NCI-H2107 treated with DMSO at 0.1 percent for 48 hours (cell line): ENCODE results near the gene IFI27L2.
A peak's percentile ranks its signal among the peaks of the same experiment; 100 is the strongest.
"Not testable (repeated sequence)": the region's sequence is repeated elsewhere in the genome, so short reads cannot be mapped to it uniquely, and the experiment has no call there.

ENCODE experiments used
- DNase-seq: peaks from one replicate; lab custom pipeline; 2025; ENCODE audit not compliant: unreplicated experiment; lab: John Stamatoyannopoulos, UW

Gene IFI27L2, protein sequence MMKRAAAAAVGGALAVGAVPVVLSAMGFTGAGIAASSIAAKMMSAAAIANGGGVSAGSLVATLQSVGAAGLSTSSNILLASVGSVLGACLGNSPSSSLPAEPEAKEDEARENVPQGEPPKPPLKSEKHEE

DNA sequence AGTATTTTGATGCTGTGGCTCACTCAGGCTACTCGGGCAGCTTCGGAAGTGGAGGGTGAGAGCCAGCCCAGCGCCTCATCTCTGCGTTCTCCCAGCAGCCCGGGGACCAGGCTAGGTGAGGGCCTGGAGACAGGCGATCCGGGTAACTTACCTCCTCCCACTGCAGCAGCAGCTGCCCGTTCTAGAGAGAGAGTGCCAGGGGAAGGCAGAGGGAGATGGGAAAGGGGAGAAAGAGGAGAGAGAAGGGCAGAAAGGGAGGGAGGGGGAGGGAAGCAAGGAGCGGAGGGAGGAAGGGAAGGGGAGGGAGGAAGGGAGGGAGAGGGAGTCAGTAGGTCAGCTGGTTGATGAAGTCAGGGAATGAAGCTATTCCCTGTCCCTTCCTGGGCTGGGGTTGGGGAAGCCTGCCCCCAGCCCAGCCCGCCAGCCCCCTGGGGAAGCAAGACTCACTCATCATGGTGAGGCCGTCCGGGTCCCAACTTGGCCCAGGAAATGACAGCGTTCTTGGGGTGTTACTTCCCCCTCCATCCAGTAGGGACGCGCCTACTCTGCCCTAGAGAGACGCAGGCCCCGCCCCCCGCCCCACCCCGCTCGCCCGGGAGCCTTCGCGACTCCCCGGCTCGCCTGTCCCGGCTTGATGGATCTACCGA, at the start of gene IFI27L2:
TSS of gene IFI27L2 (minus strand) at position 494 of the 647 bp plus-strand sequence. CDS start at position 454, 40 bp downstream.
- peak; percentile 39 for DNase-seq

DNA sequence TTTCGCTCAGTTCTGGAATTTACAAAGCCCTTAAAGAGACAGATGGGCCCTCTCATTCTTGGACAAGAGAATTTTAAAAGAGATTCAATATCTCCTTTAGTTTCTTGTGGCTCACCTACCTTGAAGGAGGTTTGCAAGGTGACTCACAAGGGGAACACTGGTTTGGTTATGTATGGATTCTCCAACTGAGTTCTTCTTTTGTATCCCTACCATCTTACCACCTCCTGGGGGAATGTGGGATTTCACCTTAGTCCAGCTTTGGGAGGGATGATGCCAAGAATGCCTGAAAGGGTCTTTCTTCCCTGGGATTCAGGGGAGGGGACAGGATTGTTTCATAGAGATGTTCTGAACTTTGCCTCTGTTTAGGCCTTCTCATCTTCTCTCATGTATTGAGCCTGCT, 48.4 kb upstream of the IFI27L2 start:
- no peak for DNase-seq

DNA sequence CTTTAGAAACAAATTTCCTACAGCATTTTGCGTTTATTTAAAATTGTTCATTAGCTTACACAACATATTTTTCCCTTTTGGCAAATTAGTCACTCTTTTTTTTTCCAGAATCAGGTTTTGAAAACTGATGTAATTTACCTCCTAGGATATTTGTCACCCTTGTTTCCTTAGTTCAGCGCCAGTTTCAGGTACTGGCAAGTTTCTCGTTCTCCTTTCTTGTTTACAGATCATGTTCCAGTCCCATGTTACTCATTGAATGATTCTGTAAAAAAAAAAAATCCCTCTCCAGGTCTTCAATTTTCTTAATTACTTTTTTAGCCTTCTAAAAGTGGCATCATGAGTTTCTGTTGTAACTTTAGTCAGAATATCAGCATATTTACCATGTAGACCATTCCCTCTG, 47.4 kb upstream of the IFI27L2 start:
- no peak for DNase-seq

DNA sequence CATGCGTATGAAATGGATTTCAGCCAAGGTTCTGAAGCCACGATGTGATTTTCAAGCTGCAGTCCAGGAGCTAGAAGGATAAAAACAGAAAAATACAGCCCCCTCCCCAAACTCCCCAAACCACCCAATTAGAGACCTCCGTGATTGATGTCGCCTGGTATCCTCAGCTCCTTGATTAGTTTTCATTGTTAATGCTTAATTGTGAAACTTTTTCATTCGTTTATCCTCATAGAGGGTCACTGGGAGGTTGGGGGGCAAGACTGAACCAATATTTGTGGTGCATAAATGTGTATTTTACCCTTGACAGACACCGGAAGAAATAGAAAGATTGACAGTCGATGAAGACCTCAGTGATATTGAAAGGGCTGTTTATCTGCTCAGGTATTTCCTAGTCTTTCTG, 46.3 kb upstream of the IFI27L2 start:
- no peak for DNase-seq

DNA sequence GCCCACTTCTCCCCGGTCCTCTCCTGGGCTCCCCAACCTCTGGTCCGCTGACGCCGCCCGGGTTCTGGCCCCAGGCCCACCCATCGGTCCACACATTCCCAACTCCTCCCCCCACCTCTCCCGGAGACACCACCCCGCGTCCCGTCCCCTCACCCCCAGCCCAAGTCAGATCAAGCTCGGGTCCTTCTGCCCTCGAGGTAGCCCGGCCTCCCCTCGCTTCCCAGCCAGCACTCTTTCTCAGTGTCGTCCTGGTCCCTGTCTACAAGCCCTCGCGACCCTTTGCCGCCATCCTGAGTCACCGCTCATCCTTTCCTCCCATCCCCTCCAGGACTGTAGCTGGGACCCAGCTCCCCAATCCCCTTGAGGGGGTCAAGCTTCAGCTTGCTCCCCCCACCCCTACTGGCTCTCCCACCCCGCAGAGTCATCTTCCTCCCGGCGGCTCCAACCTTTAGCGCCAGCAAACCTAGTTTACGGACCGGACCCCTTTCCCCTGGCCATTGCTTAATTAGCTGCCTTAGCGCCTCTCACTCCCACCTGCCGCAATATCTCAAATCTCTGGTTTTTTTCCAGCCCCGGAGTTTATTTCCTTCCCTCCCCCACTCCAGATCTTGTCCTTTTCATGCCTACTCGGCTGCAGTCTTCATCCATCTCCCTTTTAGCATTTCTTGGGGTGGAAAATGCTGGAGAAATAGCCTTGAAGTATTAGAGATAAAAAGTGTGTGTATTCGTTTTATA, 45.8 kb upstream of the IFI27L2 start:
- DNase-seq, result no peak

DNA sequence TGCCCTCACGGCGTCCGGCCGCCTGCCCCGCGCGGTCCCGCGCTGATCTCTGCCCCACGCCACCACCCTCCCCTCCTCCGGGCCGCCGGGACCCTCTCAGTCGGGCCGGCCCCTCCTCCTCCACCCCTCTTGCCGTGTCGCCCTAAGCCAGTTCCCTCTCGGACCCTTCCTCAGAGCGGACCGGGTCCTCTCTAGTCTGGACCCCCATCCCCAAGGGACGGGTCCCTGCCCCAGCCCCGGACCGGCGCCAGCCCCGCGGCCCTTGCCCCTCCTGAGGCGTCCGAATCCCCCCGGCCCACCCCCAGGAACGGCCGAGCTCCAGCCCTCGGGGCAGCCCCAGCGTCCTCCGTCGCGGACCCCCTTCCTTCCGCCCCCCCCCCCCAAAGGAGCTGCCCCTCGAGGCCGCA, 45.2 kb upstream of the IFI27L2 start:
- no peak for DNase-seq

DNA sequence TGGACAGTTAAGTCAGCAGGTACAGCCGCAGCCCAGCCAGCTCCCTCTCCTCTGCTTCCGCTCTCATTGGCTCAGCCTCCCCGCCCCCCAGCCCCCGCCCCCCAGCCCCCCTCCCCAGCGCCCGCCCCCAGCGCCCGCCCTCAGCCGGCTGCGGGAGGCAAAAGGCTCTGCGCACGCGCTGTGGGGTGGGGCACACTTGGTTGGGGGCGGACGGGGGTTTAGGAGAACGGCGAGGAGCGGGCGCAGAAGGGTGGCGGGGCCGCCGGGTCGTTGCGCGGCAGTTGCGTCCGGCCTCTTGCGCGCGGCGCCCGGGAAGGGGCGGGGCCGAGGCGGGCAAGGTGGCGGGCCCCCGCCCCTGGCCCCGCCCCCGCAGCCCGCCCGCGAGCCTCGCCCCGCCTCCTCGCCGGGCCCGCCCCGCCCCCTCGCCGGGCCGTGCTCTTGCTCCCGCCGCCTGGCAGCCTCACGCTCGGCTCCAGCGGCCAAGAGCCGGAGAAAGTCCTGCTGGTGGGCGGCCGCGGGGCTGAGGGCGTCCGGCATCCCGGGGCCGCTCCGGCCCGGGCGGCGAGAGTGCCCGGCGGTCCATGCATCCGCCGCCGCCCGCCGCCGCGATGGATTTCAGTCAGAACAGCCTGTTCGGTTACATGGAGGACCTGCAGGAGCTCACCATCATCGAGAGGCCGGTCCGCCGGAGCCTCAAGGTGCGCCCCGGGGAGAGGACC, 44.6 kb upstream of the IFI27L2 start, which contains the start of gene PPP4R4:
TSS of gene PPP4R4 (plus strand) at position 438 of the 719 bp plus-strand sequence. CDS start at position 582, 144 bp downstream.
- DNase-seq, result no peak

DNA sequence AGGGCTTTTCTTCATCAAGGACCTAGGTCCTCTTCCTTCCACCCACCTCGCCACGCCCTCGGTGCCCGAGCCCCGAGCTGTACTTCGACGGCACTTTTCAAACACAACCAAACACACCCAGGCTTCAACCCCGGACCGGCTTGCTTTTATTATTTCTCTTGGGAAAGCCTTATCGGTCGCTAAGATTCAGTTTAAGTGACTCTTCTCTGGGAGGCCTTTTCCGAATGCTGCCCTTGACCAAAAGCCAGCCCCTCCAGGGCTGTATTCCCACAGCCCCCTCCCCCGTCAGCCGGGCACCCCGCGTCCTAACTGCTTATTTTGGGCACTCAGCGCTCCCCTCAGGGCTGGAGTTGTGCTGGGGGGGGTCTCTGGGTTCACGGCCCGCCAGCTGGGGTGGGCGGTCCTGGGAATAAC, 44.1 kb upstream of the IFI27L2 start:
- no peak for DNase-seq

DNA sequence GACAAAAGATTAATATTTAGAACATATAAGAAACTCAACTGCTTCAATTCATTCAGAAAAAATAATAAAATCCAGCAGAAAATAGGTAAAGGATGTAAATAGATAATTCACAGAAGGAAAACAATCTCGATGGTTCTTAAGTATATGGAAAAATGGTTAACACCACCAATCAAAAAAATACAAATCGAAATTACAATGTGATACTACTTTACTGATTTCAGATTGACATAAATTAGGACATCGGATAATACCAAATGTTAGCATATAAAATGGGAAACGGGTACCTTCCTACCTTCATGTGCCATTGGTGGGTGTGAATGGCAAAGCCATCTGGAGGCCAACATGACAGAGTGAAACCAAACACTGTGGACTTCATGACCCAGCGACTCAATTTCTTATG, 43.1 kb upstream of the IFI27L2 start:
- no peak for DNase-seq

DNA sequence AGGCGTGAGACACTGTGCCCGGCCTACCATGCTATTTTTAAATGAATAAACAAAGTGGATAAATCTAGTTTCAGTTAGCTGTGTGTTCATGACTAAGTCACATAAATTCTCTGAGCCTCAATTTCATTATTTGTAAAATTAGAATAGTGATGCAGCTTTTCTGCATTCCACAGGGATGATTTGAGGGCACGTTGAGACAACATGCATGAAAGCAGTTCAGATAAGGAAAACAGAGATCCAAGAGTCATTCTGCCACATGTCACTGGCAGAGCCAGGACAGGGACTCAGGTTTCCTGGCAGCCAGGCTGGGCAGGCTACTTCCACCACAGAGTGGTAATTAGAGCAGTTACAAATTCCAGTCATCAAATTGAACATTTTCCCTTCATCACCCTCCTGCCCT, 41.8 kb upstream of the IFI27L2 start:
- no peak for DNase-seq

DNA sequence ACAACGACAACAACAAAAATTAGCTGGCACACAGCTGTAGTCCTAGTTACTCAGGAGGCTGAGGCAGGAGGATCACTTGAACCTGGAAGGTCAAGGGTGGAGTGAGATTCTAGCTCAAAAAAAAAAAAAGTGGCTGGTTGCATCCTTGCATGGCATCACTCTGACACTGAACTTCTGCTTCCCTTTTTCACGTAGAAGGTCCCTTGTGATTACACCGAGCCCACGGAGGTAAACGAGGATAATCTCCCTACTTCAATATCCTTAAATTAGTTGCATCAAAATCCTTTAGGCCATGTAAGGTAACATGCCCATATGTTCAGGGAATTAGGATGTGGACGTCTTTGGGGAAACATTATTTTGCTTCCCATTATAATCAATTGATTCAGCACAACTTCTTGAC, 40.7 kb upstream of the IFI27L2 start:
- DNase-seq, result no peak

DNA sequence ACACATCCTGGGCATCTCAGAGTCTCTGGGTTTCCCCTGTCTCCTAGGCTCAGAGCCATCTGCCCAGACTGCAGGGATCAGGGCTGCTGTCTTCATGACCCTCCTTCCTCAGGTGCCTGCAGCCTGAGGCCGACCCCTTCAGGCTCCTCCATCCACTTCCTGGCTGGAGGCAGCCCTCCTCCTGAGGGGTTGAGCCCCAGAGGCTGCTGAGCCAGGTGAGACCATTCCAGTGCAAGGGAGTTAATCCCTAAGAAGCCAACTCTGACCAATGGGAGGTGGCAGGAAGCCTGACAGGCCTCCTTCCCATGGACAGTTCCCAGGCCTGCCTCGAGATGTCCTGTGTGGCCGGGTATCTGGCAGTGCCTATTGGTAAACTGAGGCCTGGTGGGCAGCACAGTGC, 36.3 kb upstream of the IFI27L2 start:
- no peak for DNase-seq

DNA sequence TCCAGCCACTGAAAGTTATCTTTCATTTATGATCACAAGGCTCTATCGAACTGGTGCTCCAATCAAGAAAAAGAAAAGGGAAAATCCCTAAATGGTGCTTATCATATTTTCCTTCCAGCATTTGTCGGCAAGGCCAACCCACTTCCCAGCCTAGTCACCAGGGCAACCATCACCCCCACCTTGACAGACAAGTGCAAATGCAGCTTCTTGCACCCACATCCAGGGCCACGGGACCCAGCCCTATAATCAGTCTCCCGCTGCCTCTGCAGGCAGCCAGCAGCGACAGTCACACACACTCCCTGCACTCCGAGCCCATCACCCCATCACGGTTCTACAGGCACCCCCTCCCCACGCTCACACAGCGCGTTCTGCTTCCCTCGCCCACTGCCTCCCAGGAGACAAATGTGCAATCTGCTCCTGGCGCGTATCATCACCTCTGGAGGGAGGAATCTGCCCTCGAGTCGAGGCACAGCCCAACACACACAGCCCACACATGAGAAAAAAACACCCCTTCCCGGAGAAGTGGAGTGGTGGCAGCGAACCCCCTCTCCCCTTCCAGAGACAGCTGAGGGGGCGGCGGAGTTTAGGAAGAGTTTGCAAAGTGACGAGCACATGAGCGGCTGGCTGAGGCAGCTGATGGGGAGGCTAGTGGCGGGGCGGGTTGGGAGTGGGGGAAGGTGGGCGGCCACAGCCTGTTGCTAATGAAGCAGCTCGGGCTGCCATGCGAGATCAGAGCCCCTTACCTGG, 35.5 kb upstream of the IFI27L2 start:
- no peak for DNase-seq

DNA sequence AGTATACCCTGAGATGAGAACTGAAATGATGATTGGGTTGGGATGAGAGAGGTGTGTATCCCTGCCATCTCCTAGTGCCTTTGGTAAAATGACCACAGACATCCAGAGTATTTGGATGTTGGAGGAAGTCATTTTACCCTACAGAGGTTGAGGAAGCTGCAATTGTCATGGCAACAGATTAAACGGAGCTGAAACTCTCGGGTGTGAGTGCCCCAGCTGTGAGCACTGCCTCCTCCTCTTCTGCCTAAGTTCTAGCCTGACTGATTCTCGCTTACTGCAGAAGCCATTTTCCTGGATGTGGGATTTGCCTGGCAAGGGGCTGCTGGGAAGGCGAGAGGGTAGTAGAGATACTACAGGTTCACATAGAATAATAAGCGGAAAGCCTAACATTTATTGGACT, 34.4 kb upstream of the IFI27L2 start:
- no peak for DNase-seq

DNA sequence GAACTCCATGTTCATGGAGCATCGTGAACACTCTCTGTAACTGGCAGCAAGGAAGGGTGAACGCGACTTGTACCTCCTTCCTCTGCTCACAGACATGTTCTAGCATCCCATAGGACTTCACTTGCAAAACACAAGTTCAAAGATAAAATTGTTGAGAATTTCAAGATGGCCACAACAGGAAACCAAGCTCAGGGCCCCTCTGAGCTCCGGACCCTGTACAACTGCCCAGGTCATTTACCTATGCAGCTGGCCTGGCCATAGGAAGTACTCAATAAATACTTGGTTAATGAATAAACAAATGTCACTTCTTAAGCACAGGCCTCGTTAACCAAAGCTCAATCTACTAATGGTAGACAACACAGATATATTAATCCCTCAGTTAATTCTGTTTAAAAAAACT, 33.1 kb upstream of the IFI27L2 start:
- no peak for DNase-seq

DNA sequence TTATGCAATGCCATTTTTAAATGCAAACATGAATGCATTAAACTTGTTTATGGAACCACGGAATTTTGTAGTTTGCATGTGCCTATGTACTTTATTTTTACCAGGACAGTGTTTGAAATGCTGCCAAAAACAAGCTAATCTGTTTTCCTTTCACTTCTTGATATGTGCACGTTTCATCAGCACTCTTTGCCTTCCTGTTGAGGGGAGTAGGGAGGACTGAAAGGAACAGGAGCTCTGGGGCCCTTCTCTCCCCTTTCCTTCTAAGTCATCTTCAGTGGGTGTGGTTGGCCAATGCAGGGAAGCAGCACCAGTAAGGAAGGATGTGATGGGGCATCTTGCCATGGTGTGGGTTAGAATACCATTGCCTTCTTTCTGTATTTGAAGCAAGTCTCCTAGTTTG, 32.6 kb upstream of the IFI27L2 start:
- no peak for DNase-seq

DNA sequence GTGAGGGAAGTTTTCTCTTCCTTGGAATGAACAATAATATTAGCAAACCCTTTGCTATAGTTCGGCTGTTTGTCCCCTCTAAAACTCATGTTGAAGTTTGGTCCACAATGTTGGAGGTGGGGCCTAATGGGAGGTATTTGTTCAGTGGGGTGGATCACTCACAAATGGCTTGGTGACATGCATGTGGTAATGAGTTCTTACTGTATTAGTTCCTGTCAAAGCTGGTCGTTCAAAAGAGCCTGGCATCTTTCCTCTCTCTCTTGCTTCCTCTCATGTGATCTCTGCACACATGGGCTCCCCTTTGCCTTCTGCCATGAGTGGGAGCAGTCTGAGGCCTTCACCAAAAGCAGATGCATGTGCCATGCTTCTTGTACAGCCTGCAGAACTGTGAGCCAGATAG, 31.7 kb upstream of the IFI27L2 start:
- DNase-seq, result no peak

DNA sequence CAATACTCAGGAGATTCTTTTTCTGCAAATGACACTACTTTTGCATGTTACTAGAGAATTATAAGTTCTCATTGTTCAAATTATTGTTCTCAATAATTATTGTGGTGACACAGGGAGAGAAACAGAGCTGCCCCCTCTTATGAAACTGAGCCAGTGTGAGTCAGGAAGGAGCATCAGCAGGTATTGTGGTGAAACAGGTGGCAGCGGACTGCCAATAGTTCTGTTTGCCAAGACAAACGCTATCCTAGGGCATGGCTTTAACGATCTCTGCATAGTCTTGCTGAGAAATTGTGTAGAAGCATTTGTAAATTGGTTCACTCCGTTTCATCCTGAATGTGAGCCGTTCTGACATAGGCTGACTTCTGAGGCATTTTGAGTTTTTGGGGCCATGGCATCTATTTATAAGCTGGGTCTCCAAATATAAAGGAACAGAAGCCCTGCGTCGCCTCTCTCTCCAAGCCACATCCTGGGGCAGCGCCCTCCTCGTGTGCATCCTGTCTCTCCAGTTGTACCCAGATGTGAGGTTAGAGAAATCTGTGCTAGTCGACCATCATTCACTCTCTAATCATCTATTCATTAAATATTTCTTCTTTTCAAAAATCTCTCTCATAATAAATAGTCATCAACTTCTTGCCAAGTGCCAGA, 29.0 kb upstream of the IFI27L2 start:
- DNase-seq, result no peak

DNA sequence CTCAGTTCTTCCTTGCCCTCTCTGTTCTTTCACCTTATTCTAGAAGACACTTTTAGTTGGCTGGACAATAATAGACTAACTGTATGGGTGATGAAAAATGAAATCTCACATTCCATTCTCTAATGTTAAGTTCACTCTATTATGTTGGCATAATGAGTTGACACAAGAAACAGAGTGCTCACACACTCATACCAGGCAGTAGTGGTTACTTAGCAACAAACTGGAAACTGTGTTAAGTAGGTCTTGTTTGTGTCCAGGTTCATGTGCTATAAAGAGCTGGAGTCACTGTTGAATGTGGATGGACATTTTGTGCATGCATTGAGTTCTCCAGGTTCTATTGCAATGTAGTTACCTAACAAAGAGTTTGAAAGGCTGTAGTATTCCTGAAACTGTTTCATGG, 27.8 kb upstream of the IFI27L2 start:
- no peak for DNase-seq

DNA sequence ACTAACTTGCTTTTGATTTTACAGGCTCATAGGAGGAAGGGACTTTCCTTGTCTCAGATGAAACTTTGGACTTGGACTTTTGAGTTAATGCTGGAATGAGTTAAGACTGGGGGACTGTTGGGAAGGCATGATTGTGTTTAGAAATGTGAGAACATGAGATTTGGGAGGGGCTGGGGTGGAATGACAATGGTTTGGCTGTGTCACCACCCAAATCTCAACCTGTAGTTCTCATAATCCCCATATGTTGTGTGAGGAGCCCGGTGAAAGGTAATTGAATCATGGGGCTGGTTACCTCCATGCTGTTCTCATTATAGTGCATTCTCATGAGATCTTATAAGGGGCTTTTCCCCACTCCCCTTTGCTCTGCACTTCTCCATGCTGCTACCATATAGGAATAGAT, 26.7 kb upstream of the IFI27L2 start:
- not testable (repeated sequence) for DNase-seq
